GM21529 (cell line): ENCODE results near the gene PTPRF.

Experiments
- ATAC-seq: cut with Tn5 transposase; IDR thresholded peaks from one replicate; pipeline ENCODE4 v1.9.1; 2021; ENCODE audit not compliant: unreplicated experiment

PTPRF gene

GRCh38 chr1:43576521-43576920 lies 45.8 kb downstream of the PTPRF start:
- ATAC-seq: no peak

- ATAC-seq: no peak
These were observed 47.2 kb downstream of the PTPRF start for GRCh38 chr1:43577655-43578542.

GRCh38 chr1:43580039-43580438 lies 49.4 kb downstream of the PTPRF start:
- ATAC-seq: no peak

GRCh38 chr1:43582162-43582566 lies 51.5 kb downstream of the PTPRF start:
- ATAC-seq: no peak

GRCh38 chr1:43583058-43583457 lies 52.4 kb downstream of the PTPRF start:
- no peak for ATAC-seq

- no peak for ATAC-seq
These were observed 53.5 kb downstream of the PTPRF start for GRCh38 chr1:43584204-43584603.

- ATAC-seq: no peak
These were observed 54.9 kb downstream of the PTPRF start for GRCh38 chr1:43585557-43585956.

GRCh38 chr1:43586136-43586731 lies 55.6 kb downstream of the PTPRF start:
- ATAC-seq: no peak

- ATAC-seq: no peak
These were observed 56.3 kb downstream of the PTPRF start for GRCh38 chr1:43587001-43587400.

- ATAC-seq: no peak
These were observed 56.9 kb downstream of the PTPRF start for GRCh38 chr1:43587594-43587993.

- no peak for ATAC-seq
These were observed 57.9 kb downstream of the PTPRF start for GRCh38 chr1:43588592-43588991.

- ATAC-seq: no peak
These were observed 59.8 kb downstream of the PTPRF start for GRCh38 chr1:43590388-43590925.

GRCh38 chr1:43591181-43591580 lies 60.5 kb downstream of the PTPRF start:
- no peak for ATAC-seq

GRCh38 chr1:43592051-43592665 lies 61.5 kb downstream of the PTPRF start:
- no peak for ATAC-seq

GRCh38 chr1:43592974-43593683 lies 62.4 kb downstream of the PTPRF start:
- no peak for ATAC-seq

- ATAC-seq: no peak
These were observed 65.9 kb downstream of the PTPRF start for GRCh38 chr1:43596579-43596978.

GRCh38 chr1:43597028-43597427 lies 66.3 kb downstream of the PTPRF start:
- ATAC-seq: no peak

- no peak for ATAC-seq
These were observed 67.0 kb downstream of the PTPRF start for GRCh38 chr1:43597721-43598120.

GRCh38 chr1:43598622-43599021 lies 67.9 kb downstream of the PTPRF start:
- no peak for ATAC-seq

- no peak for ATAC-seq
These were observed 69.6 kb downstream of the PTPRF start for GRCh38 chr1:43600033-43601020.
